Stimulated activated naive CD8-positive, alpha-beta T cell treated with anti-CD3 and anti-CD28 coated beads, Interleukin-15, Interleukin-2, amounts not matched to agents 100 ng/mL and 50 ng/mL, for 24 hours (primary cell): ENCODE results near the gene PACRG.

ENCODE experiments used
- H3K27ac Mint-ChIP-seq: one replicate; pipeline ENCODE4 v1.8.0; 2021; ENCODE audit warnings: mild to moderate bottlenecking, mixed read lengths
- H3K27me3 Mint-ChIP-seq: one replicate; pipeline ENCODE4 v1.8.0; 2021; ENCODE audit warnings: mixed read lengths
- H3K36me3 Mint-ChIP-seq: one replicate; pipeline ENCODE4 v1.8.0; 2021; ENCODE audit warnings: low read depth, mixed read lengths
- H3K4me1 Mint-ChIP-seq: one replicate; pipeline ENCODE4 v1.8.0; 2021; ENCODE audit warnings: low read depth, mixed read lengths
- H3K4me3 Mint-ChIP-seq: one replicate; pipeline ENCODE4 v1.8.0; 2021; ENCODE audit warnings: mild to moderate bottlenecking, mixed read lengths
- H3K9me3 Mint-ChIP-seq: one replicate; pipeline ENCODE4 v1.8.0; 2021; ENCODE audit warnings: mixed read lengths

PACRG gene

DNA sequence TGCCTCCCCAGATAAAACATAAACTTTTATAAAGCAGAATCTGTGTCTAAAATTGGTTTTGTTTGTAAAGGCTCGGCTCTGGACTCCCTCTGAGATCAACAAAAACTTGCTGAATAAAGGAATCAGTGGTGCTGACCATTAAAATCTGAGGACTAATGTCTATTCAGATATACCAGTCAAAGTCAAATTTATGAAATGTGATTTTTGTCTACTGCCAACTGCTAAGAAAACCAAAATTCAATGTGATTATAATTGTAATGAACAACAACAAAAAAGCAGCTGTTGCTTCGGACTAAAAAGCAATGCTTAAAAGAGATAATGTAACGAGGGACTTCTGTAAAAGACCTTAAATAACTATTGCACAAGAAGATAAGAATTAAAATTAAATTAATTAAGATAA lies 26.8 kb upstream of the PACRG start:
- no peak overlapping the region for H3K4me3 Mint-ChIP-seq
- no peak overlapping the region for H3K27ac Mint-ChIP-seq
- H3K36me3 Mint-ChIP-seq = no peaks in the 10 kb centered on the region
- no peaks in the 10 kb centered on the region for H3K4me1 Mint-ChIP-seq
- H3K27me3 Mint-ChIP-seq = no peaks in the 10 kb centered on the region
- no peaks in the 10 kb centered on the region for H3K9me3 Mint-ChIP-seq

DNA sequence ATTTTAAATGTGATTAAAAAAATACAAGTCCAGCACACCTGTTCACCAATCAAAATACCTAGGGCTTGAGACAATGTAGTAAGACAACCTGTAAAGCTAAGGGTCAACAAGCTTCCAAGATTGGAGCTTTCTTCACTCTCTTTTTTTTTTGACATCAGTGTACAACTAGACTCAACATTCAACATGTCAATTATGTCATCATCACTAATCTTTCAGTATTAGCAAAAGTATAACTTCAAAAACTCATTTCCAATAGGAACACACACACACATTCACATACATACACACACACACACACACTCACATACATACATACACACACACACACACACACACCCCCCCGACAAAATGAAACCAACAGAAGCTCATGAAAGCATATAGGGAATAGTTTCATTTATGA lies 26.2 kb upstream of the PACRG start:
- no peaks in the 10 kb centered on the region for H3K9me3 Mint-ChIP-seq
- no peak overlapping the region for H3K27ac Mint-ChIP-seq
- H3K36me3 Mint-ChIP-seq = no peaks in the 10 kb centered on the region
- H3K4me3 Mint-ChIP-seq = no peak overlapping the region
- H3K27me3 Mint-ChIP-seq = no peaks in the 10 kb centered on the region
- H3K4me1 Mint-ChIP-seq = peaks cover 5% of the 10 kb centered on the region

DNA sequence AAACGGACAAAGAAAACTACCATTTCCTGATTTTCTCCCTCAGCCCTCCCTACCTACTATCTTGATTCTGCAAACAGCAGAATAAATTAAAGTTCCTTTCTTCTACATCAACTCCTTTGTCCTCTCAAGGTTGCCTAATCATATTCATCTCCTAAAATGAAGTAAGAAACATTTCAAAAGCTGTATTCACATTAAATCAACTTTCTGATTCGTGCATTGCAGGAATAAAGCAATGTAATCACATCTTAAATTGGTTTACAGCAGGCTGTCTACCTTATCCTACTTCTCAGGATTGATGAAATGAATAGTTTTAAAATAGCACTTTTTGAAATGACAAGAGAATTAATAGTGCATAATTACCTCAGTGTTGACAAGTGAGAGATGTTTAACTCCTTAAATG lies 25.3 kb upstream of the PACRG start:
- Mint-ChIP-seq H3K27ac (no peak overlapping the region), H3K4me3 (no peak overlapping the region), H3K36me3 (no peaks in the 10 kb centered on the region), H3K4me1 (peaks cover 6% of the 10 kb centered on the region), H3K9me3 (no peaks in the 10 kb centered on the region), H3K27me3 (no peaks in the 10 kb centered on the region)

DNA sequence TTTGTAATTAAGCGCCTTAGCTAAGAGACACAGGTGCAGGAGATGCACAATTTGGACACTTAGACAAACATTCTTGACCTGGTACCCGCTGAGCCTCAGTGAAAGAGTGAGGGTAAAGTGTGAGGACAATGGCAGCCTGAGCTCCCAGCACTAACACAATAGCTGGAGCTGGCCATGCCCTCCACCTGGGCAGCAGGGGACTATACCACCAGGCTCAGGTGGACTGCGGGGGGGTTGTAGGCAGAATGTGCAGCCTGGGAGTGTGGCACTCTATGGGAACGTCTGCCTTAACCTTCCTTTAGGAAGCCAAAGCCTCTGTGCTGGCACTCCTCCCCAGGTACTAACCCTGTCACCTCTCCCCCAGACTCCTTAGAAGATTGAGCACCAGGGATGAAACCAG lies 23.8 kb upstream of the PACRG start:
- Mint-ChIP-seq H3K4me3 (no peak overlapping the region), H3K27ac (no peak overlapping the region), H3K27me3 (no peaks in the 10 kb centered on the region), H3K4me1 (peaks cover 6% of the 10 kb centered on the region), H3K9me3 (no peaks in the 10 kb centered on the region), H3K36me3 (no peaks in the 10 kb centered on the region)

DNA sequence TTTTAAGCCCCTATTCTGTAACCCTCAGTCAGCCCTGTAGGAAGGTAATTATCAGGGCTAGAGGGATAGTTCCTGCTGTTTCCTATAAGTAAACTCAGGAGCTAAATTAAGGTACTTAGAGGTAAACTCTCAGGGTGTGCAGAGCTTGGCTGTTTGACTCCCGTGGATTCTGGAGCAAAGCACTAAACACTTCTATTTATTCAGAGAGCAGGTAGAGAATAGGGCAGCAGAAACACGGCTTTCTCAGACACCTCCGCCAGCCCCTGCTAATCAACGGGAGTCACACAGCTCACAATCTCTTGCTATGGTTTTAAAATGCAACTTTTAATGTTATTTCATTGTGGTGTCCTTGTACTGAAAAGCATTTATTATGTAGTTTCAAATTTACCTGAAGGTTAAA lies 22.0 kb upstream of the PACRG start:
- Mint-ChIP-seq H3K4me1 (peaks cover 6% of the 10 kb centered on the region), H3K9me3 (no peaks in the 10 kb centered on the region)

DNA sequence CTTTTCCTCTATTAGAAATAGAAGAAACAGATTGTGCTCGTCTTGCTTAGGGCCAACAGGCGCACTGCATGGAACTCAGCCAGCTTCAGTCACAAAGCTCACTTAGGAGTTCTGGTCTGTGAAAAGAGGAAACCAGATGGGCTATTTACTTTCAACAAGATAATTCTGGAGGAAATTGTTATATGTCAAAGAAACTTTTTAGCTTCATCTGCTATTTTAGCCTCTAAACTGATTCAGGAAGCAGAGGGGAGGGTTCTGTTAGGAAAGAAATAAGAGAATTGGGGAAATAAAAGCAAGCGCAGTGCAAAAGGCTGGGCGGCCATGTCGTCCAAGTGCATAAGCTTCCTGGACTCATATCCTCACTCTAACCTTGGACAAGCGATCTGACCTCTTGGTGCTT lies 21.5 kb upstream of the PACRG start:
- Mint-ChIP-seq H3K4me1 (peaks cover 6% of the 10 kb centered on the region), H3K27ac (no peak overlapping the region), H3K9me3 (no peaks in the 10 kb centered on the region), H3K36me3 (no peaks in the 10 kb centered on the region), H3K27me3 (no peaks in the 10 kb centered on the region), H3K4me3 (no peak overlapping the region)

More for the DNA sequence above, 22.0 kb upstream of the PACRG start:
- no peak overlapping the region for H3K4me3 Mint-ChIP-seq
- H3K27ac Mint-ChIP-seq = no peak overlapping the region
- no peaks in the 10 kb centered on the region for H3K36me3 Mint-ChIP-seq
- H3K27me3 Mint-ChIP-seq = no peaks in the 10 kb centered on the region

DNA sequence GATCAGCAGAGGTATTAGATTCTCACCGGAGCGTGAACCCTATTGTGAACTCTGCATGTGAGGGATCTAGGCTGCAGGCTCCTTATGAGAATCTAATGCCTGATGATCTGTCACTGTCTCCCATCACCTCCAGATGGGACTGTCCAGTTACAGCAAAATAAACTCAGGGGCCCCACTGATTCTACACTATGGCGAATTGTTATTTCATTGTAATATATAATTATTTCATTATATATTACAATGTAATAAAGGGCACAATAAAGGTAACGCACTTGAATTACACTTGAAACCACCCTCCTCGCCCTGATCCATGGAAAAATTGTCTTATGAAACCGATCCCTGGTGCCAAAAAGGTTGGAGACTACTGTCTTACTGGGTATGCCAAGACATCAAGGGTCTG lies 18.8 kb upstream of the PACRG start:
- H3K27me3 Mint-ChIP-seq = no peaks in the 10 kb centered on the region
- no peak overlapping the region for H3K27ac Mint-ChIP-seq
- no peaks in the 10 kb centered on the region for H3K36me3 Mint-ChIP-seq
- H3K4me3 Mint-ChIP-seq = no peak overlapping the region
- peaks cover 6% of the 10 kb centered on the region for H3K4me1 Mint-ChIP-seq
- no peaks in the 10 kb centered on the region for H3K9me3 Mint-ChIP-seq

DNA sequence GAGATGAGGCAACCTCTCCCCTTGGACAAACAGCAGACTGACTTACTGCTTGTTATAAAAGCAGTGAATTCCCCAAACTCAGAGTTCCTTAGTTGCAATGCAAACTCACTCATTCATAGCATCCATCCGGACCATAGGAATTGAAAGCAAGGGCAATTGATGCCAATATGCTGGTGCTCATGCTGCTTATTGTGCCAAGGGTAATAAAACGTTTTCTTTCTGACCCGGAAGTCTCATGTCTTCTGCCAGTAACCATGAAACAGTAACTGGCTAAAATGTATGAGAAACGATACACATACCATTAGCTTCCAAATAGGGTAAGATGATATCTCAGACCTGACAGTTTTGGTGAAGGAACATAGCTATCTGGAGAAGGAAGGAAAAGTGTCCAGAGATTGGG lies 18.3 kb upstream of the PACRG start:
- H3K36me3 Mint-ChIP-seq = no peaks in the 10 kb centered on the region
- H3K4me3 Mint-ChIP-seq = no peak overlapping the region
- H3K27ac Mint-ChIP-seq = no peak overlapping the region
- H3K4me1 Mint-ChIP-seq = peaks cover 6% of the 10 kb centered on the region
- H3K27me3 Mint-ChIP-seq = no peaks in the 10 kb centered on the region
- H3K9me3 Mint-ChIP-seq = no peaks in the 10 kb centered on the region

DNA sequence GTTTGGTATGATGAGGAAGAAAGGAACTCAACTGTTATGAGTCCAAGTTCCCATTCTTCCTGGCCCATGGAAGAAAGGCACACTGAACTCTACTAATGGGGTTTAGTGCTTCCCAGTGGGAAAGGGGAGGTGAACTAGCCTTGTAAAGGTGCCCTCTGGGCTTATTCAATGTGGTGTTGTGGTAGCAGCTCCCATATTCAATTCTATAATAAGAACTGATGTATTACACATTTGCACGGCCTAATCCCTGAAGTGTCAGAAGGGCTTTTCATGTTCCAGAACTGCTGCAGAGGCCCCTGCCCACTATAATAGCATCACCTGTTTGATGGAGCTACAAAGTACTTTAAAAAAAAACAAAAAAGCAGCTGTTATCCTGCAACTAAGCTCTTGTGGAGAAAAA lies 17.4 kb upstream of the PACRG start:
- Mint-ChIP-seq H3K4me1 (peaks cover 6% of the 10 kb centered on the region), H3K36me3 (no peaks in the 10 kb centered on the region), H3K27ac (no peak overlapping the region), H3K9me3 (no peaks in the 10 kb centered on the region), H3K4me3 (no peak overlapping the region), H3K27me3 (no peaks in the 10 kb centered on the region)

DNA sequence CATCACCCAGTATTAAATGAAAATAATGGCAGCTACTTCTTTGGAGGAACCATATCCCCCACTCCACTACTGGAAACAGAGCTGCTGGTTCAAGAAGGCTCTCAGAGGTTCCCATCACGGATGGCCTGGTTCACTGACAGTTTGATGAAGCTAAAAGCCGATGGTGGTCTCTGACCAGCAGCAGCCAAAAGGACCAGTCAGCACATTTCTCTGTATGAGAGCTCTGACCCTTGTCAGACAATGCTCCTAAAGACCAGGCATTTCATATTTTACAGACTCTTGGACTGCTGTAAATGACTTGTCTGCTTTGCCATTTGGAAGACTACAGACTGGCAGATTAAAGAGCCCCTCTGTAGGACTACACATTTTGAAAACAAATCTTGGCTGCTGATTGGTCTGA lies 16.8 kb upstream of the PACRG start:
- H3K36me3 Mint-ChIP-seq = no peaks in the 10 kb centered on the region
- no peak overlapping the region for H3K4me3 Mint-ChIP-seq
- no peaks in the 10 kb centered on the region for H3K9me3 Mint-ChIP-seq
- no peaks in the 10 kb centered on the region for H3K27me3 Mint-ChIP-seq
- no peak overlapping the region for H3K27ac Mint-ChIP-seq
- peaks cover 6% of the 10 kb centered on the region for H3K4me1 Mint-ChIP-seq

DNA sequence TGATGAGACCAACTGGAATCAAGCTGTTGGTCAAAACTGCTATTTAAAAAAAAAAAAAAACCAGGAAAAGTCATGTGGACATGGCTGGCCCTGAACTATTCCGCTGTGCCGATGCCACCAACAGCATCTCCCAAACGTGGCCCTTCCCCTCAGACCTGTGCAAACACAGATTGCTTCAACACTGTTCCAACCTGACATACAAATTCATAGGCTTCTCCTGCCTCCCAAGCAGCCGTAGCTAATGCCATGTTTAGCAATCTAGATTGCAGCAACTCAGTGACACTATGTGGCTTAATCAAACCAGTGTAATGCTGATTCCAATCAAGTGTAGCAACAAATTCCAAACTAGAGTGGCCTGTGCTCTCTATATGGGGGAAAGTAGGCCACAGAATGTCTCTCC lies 16.4 kb upstream of the PACRG start:
- peaks cover 3% of the 10 kb centered on the region for H3K4me1 Mint-ChIP-seq
- no peak overlapping the region for H3K27ac Mint-ChIP-seq
- H3K9me3 Mint-ChIP-seq = no peaks in the 10 kb centered on the region
- no peaks in the 10 kb centered on the region for H3K27me3 Mint-ChIP-seq
- no peaks in the 10 kb centered on the region for H3K36me3 Mint-ChIP-seq
- H3K4me3 Mint-ChIP-seq = no peak overlapping the region

DNA sequence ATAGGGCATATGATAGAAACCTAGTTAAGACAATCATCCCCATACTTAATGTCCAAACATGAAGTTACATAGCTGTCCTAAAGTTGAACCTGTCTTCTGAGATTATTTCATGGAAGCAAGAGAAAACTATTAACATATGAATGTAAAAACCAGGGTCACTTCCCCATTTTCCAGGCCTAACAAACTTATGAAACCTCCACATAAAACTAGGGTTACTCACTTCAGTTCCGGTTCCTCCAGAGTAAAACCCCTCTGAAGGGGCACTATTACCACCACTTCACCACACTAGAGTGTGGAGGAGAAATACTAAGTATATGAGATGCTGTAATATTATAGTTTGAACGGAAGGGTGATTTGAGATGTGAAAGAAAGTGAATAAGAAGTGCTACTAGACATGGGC lies 15.1 kb upstream of the PACRG start:
- Mint-ChIP-seq H3K4me1 (no peaks in the 10 kb centered on the region), H3K27me3 (no peaks in the 10 kb centered on the region), H3K4me3 (no peak overlapping the region), H3K9me3 (peaks cover 5% of the 10 kb centered on the region), H3K36me3 (peaks cover 3% of the 10 kb centered on the region), H3K27ac (no peak overlapping the region)

DNA sequence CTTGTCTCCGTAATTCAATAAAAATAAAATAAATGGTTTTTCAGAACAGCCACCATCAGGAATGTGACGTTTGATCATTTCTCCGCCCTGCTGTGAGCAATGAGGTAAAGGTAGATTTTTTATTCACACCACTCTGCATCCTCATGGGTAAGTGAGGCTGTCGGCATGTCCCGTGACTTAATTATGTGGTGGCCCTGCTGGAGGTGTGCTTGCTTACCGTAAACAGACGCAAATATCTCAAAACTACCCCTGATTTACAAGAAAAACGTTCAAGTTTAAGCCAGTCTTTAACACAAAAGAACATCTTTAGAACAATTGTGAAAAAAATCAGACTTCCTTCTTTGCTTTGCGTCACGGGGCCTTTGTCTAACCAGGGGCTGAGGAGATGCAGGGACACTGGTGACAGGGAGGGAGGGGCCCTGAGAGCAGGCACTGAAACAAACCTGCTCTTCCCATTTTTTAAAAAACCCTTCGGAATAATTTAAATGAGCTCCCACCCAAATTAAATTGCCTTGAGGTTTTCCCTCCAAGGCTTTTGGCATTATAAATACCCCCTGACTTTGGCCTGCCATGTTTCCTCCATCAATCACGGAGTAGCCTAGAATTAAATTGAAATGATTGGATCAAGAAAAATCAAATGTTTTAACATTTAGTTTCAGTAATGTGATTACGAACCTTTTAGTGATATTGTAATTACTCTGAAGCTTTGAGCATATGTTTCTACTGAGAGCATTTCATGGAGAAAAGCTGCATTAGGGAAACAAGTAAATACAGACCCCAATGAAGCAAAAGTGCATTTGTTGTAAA lies 13.6 kb upstream of the PACRG start:
- Mint-ChIP-seq H3K9me3 (peaks cover 5% of the 10 kb centered on the region), H3K27me3 (no peaks in the 10 kb centered on the region), H3K4me1 (no peaks in the 10 kb centered on the region), H3K27ac (no peak overlapping the region), H3K4me3 (no peak overlapping the region), H3K36me3 (peaks cover 3% of the 10 kb centered on the region)

DNA sequence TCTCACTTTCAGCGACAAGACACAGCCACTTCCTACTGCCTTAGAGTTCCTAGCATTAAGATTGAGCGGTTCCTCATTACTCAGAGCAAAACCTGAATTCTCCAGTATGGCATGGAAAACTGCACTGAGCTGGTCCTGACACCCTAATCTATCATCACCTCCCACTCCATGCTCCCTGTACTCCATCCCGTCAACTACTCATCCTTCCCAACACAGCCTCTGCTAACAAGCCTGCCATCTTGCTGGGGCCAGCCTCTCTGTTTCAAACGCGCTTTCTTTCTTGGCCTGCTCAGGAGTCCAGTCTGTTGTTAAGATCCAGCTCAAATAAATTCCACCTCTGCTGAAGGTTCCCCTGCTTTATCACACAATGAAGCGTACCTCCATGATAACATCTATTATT lies 12.2 kb upstream of the PACRG start:
- Mint-ChIP-seq H3K4me1 (no peaks in the 10 kb centered on the region), H3K4me3 (no peak overlapping the region), H3K9me3 (peaks cover 5% of the 10 kb centered on the region), H3K27ac (no peak overlapping the region), H3K27me3 (no peaks in the 10 kb centered on the region), H3K36me3 (peaks cover 3% of the 10 kb centered on the region)

DNA sequence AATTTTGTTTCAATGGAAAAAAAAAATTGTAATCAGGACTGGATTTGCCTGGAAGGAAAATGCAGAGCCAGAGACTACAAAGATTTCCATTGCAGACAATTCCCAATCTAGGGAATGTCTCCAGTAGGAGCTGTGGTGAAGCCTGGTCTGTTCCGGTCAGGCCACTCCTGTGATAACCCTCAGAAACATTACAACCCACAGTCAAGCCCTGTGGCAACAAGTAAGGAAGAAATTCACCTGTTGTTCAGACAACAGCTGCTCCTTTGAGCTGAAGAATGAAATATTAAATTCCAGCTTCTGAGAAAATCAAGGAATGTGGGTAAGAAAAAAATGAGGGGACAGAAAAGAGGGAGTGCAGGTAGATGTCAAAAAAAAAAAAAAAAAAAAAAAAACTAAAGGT lies 8.2 kb upstream of the PACRG start:
- peaks cover 5% of the 10 kb centered on the region for H3K9me3 Mint-ChIP-seq
- H3K27ac Mint-ChIP-seq = no peak overlapping the region
- H3K36me3 Mint-ChIP-seq = peaks cover 3% of the 10 kb centered on the region
- H3K27me3 Mint-ChIP-seq = no peaks in the 10 kb centered on the region
- no peaks in the 10 kb centered on the region for H3K4me1 Mint-ChIP-seq
- no peak overlapping the region for H3K4me3 Mint-ChIP-seq

DNA sequence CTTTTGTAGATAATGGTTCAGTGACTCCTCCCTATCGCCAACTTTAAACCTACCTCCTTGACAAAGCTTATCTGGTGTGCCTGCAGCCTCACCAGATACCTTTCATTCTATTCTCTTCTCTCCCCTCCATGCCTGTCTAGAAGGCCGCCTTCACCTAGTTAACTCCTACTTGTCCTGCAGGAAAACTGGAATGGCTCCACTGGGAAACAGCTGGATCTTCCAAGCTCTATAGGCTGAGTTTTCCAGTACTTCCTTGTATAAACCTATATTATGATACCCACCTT lies 6.4 kb upstream of the PACRG start:
- Mint-ChIP-seq H3K27me3 (no peaks in the 10 kb centered on the region), H3K4me1 (peaks cover 2% of the 10 kb centered on the region), H3K9me3 (peaks cover 5% of the 10 kb centered on the region), H3K36me3 (peaks cover 3% of the 10 kb centered on the region), H3K4me3 (no peak overlapping the region), H3K27ac (no peak overlapping the region)
